ENCODE results near the gene CCDC181. TPM values are rescaled to one million over a fixed set of nuclear protein-coding genes. Genes with fewer than 3 reads are reported as not detected.
A peak's percentile ranks its signal among the peaks of the same experiment; 100 is the strongest.

CCDC181 gene
- total and polyA plus RNA-seq, 2 of the 8 experiments (the other 6 are each of a cell fraction or from before 2014, with no cell fraction given), result 1.2 to 3.7 TPM

- TF ChIP-seq SAP30 (IDR thresholded peaks at IDR 0.05; ENCODE audit: insufficient read depth, insufficient replicate concordance, low read length), result peak; percentile 61
- TF ChIP-seq GABPA (IDR thresholded peaks at IDR 0.05; ENCODE audit: borderline replicate concordance, insufficient read depth, low read length), result peak; percentile 81
- TF ChIP-seq CREB1 (IDR thresholded peaks at IDR 0.05), result peak; percentile 61
- peak; percentile 8; the same call in 1 of the 2 replicates for TF ChIP-seq POLR2AphosphoS5 (IDR thresholded peaks at IDR 0.05; ENCODE audit: low read depth, low read length)
- TF ChIP-seq E2F6 (IDR thresholded peaks at IDR 0.05), result no peak; the same call in 1 of the 2 replicates
- peak; percentile 96 for TF ChIP-seq SIN3A (conservative IDR thresholded peaks at IDR 0.05 in 1 of 2, IDR thresholded peaks at IDR 0.05 in 1 of 2; ENCODE audit: low read depth in 1 of 2, low read length in 2 of 2)
- peak; percentile 45; the same call in 1 of the 2 replicates for TF ChIP-seq SP1 (IDR thresholded peaks at IDR 0.05; ENCODE audit: low read depth, low read length)
- no peak for TF ChIP-seq USF2 (IDR thresholded peaks at IDR 0.05; ENCODE audit: low read length)
- TF ChIP-seq SP4 (IDR thresholded peaks at IDR 0.05; ENCODE audit: low read length), result peak; percentile 24; the same call in 1 of the 2 replicates
- peak; percentile 2; the same call in 1 of the 2 replicates for TF ChIP-seq POU5F1 (IDR thresholded peaks at IDR 0.05; ENCODE audit: low read depth, low read length)
- peak; percentile 76 for TF ChIP-seq YY1 (IDR thresholded peaks at IDR 0.05; ENCODE audit: low read depth, low read length)
- TF ChIP-seq PHF8 (conservative IDR thresholded peaks at IDR 0.05; ENCODE audit: low read depth, low read length), result peak; percentile 34; the same call in 1 of the 2 replicates
These were observed 59.4 kb downstream of the CCDC181 start, which contains the start of the genes BLZF1 and NME7 (continued) for GRCh38 chr1:169367686-169368405.
